Nephron progenitor cell (in vitro differentiated cells): ENCODE results near the gene ZSCAN1.

ENCODE experiments used
- DNase-seq: peaks from one replicate; pipeline ENCODE4 v3.0.0; 2021
- H3K27ac Mint-ChIP-seq: 2 replicates; pipeline ENCODE4 v1.8.0; 2021; ENCODE audit warnings: mild to moderate bottlenecking, moderate library complexity, mixed read lengths
- H3K27me3 Mint-ChIP-seq: 2 replicates; pipeline ENCODE4 v1.8.0; 2021; ENCODE audit warnings: mild to moderate bottlenecking, low read depth, mixed read lengths; ENCODE audit not compliant: poor library complexity
- H3K36me3 Mint-ChIP-seq: 2 replicates; pipeline ENCODE4 v1.8.0; 2021; ENCODE audit warnings: low read depth, mixed read lengths
- H3K4me1 Mint-ChIP-seq: 2 replicates; pipeline ENCODE4 v1.8.0; 2021; ENCODE audit warnings: mixed read lengths
- H3K4me3 Mint-ChIP-seq: 2 replicates; pipeline ENCODE4 v1.8.0; 2021; ENCODE audit warnings: mild to moderate bottlenecking, moderate library complexity, mixed read lengths
- H3K9me3 Mint-ChIP-seq: 2 replicates; pipeline ENCODE4 v1.8.0; 2021; ENCODE audit warnings: mild to moderate bottlenecking, moderate library complexity, mixed read lengths
- TF ChIP-seq, protein P1 (sequence below): fragments of 200-600 bp; sonication (generic); IDR thresholded peaks from 2 replicates; pipeline ENCODE4 v1.5.0; 2021; ENCODE audit warnings: antibody characterized with exemption

The ZSCAN1 gene

DNA sequence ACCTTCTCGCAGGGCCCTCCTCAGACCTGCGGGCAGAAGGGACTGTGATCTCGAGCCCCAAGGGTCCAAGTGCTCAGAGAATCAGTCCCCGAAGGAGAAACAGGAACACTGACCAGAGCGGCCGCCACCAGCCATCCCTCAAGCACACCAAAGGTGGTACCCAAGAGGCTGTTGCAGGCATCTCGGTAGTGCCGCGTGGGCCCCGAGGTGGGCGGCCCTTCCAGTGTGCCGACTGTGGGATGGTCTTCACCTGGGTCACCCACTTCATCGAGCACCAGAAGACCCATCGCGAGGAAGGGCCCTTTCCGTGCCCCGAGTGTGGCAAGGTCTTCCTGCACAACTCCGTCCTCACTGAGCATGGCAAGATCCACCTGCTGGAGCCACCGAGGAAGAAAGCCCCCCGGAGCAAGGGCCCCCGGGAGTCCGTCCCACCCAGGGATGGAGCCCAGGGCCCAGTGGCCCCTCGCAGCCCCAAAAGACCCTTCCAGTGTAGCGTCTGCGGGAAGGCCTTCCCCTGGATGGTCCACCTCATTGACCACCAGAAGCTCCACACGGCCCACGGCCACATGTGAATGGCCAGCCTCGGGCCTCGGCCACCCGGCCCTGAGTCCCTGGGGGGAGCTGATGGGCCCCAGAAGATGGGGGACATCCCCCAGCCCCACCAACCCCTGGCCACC is 19.8 kb downstream of the ZSCAN1 start:
- DNase-seq = no peak
- Mint-ChIP-seq H3K27me3 (peaks cover 6% of the 10 kb centered on the region), H3K4me3 (no peak overlapping the region), H3K27ac (no peak overlapping the region), H3K9me3 (peaks cover 85% of the 10 kb centered on the region), H3K36me3 (peaks cover 4% of the 10 kb centered on the region), H3K4me1 (peaks cover under 1% of the 10 kb centered on the region)
- TF ChIP-seq, protein P1, sequence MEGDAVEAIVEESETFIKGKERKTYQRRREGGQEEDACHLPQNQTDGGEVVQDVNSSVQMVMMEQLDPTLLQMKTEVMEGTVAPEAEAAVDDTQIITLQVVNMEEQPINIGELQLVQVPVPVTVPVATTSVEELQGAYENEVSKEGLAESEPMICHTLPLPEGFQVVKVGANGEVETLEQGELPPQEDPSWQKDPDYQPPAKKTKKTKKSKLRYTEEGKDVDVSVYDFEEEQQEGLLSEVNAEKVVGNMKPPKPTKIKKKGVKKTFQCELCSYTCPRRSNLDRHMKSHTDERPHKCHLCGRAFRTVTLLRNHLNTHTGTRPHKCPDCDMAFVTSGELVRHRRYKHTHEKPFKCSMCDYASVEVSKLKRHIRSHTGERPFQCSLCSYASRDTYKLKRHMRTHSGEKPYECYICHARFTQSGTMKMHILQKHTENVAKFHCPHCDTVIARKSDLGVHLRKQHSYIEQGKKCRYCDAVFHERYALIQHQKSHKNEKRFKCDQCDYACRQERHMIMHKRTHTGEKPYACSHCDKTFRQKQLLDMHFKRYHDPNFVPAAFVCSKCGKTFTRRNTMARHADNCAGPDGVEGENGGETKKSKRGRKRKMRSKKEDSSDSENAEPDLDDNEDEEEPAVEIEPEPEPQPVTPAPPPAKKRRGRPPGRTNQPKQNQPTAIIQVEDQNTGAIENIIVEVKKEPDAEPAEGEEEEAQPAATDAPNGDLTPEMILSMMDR = no peak

DNA sequence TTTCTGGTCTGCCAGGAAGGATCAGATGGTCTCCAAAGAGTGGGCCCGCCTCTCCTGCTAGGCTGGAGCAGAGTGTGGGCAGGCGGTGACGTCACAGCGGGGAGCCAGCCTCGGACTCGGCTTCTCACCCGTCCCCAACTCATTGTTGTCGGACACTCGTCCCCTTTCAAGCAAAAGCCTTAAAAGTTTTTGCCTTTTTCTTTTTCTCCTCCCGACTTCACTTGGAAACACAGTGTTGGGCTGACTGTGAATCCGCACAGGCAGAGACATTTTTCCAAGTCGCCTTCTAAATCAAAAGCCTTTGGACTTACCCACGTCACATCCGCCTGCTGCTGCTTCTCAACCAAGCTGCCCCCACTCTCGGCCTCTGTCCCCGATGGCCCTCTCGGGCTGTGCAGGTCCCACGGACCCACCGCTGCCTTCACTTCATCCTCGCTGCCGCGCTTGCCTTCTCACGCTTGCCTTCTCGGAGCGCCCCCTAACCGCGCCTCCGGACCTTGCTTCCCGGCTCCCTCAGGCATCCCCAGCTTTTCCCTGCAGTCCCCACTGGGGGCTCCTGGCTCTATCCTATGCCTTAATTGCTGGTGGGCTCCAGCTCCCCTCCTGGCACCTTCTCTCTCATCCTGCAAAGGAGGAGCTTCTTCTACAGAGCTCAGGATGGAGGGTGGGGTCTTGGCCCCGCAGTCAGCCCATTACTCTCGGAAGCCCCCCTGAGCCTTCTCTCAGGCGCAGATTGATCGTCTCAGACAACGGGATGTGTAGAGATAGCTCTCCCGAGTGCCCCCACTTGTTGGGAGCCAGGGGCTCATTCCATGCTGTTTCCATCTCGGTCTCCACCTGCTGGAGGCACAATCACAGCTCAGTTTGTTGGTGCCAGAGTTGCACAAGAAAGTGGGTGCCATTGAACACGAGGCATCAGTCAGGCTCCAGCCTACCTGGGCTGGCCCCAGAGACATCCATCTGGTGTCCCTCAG is 21.4 kb downstream of the ZSCAN1 start:
- peaks cover 7% of the 10 kb centered on the region for H3K27me3 Mint-ChIP-seq
- H3K4me3 Mint-ChIP-seq = no peak overlapping the region
- H3K27ac Mint-ChIP-seq = no peak overlapping the region
- peaks cover 85% of the 10 kb centered on the region for H3K9me3 Mint-ChIP-seq
- H3K4me1 Mint-ChIP-seq = peaks cover 4% of the 10 kb centered on the region
- no peak for DNase-seq
- TF ChIP-seq, protein P1 = no peak
- peaks cover 11% of the 10 kb centered on the region for H3K36me3 Mint-ChIP-seq

GRCh38 chr19:58056261-58056660 is 22.4 kb downstream of the ZSCAN1 start:
- TF ChIP-seq, protein P1 = no peak
- Mint-ChIP-seq H3K27ac (no peak overlapping the region), H3K36me3 (peaks cover 19% of the 10 kb centered on the region), H3K27me3 (peaks cover 7% of the 10 kb centered on the region), H3K4me1 (peaks cover 4% of the 10 kb centered on the region), H3K4me3 (no peak overlapping the region), H3K9me3 (peaks cover 86% of the 10 kb centered on the region)
- DNase-seq = no peak

GRCh38 chr19:58056861-58057260 is 23.0 kb downstream of the ZSCAN1 start:
- Mint-ChIP-seq H3K27ac (no peak overlapping the region), H3K4me1 (peaks cover 4% of the 10 kb centered on the region), H3K4me3 (no peak overlapping the region), H3K9me3 (peaks cover 86% of the 10 kb centered on the region), H3K27me3 (peaks cover 7% of the 10 kb centered on the region), H3K36me3 (peaks cover 25% of the 10 kb centered on the region)
- TF ChIP-seq, protein P1 = no peak
- no peak for DNase-seq

- peaks cover 4% of the 10 kb centered on the region for H3K4me1 Mint-ChIP-seq
- DNase-seq = no peak
- peaks cover 7% of the 10 kb centered on the region for H3K27me3 Mint-ChIP-seq
- peak overlapping the region; percentile 80 for H3K4me3 Mint-ChIP-seq
- H3K27ac Mint-ChIP-seq = no peak overlapping the region
- TF ChIP-seq, protein P1 = no peak
- H3K36me3 Mint-ChIP-seq = peaks cover 39% of the 10 kb centered on the region
- H3K9me3 Mint-ChIP-seq = peaks cover 87% of the 10 kb centered on the region
Measured at GRCh38 chr19:58058467-58058866, 24.6 kb downstream of the ZSCAN1 start.
